ENCODE data around the gene SERPINB12. TPM values are rescaled to one million over a fixed set of nuclear protein-coding genes. Genes with fewer than 3 reads are reported as not detected.

Gene SERPINB12
- total RNA-seq, 1 donor from 2014 or later, result not detected

DNA sequence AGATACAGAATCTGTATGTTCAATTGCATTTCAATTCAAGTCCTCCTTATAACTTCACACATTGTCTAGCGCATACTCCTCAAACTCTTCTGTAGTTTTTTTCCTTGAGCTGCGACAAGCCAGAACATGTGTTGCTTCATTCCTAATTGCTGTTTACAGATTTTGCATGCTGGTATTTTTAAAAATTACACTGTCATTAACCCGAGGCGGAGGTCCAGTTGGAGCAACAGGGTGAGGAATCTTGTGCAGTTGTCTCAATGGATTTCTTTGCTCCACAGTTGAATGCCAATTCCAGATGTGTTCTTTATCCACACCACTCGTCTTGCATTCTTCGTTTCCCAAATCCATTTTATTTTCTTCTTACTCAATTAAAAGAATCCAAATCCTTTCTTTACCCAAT is 28.6 kb downstream of the SERPINB12 start:
- no peak for DNase-seq (ENCODE audit: low spot score)
- Mint-ChIP-seq H3K4me1 (ENCODE audit: low read depth) (no peaks in the 10 kb centered on the region), H3K4me3 (ENCODE audit: unreplicated experiment) (no peak overlapping the region), H3K27me3 (ENCODE audit: low read depth) (peaks cover 42% of the 10 kb centered on the region), H3K36me3 (ENCODE audit: low read depth) (no peaks in the 10 kb centered on the region), H3K9me3 (ENCODE audit: low read depth) (no peaks in the 10 kb centered on the region), H3K27ac (ENCODE audit: unreplicated experiment) (no peak overlapping the region)
- TF ChIP-seq, protein P1, sequence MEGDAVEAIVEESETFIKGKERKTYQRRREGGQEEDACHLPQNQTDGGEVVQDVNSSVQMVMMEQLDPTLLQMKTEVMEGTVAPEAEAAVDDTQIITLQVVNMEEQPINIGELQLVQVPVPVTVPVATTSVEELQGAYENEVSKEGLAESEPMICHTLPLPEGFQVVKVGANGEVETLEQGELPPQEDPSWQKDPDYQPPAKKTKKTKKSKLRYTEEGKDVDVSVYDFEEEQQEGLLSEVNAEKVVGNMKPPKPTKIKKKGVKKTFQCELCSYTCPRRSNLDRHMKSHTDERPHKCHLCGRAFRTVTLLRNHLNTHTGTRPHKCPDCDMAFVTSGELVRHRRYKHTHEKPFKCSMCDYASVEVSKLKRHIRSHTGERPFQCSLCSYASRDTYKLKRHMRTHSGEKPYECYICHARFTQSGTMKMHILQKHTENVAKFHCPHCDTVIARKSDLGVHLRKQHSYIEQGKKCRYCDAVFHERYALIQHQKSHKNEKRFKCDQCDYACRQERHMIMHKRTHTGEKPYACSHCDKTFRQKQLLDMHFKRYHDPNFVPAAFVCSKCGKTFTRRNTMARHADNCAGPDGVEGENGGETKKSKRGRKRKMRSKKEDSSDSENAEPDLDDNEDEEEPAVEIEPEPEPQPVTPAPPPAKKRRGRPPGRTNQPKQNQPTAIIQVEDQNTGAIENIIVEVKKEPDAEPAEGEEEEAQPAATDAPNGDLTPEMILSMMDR (IDR thresholded peaks at IDR 0.05), result no peak

DNA sequence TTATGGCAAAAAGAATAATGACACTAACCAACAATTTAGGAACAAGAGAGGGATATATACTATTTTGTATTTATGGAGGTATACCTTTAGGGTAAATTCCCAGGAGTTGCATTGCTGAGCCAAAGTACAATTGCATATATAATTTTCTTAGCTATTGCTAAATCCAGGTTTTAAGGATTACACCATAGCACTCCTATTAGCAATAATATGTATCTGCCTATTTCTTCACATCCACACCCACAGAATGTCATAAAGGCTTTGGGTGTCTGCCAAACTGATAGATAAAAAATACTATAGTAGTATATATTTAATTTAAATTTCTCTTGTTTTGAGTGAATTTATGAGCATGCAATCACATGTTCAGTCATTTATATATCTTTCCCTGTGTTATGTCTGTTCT is 33.5 kb downstream of the SERPINB12 start:
- H3K9me3 Mint-ChIP-seq (ENCODE audit: low read depth), result no peaks in the 10 kb centered on the region
- TF ChIP-seq, protein P1 (IDR thresholded peaks at IDR 0.05), result no peak
- no peak for DNase-seq (ENCODE audit: low spot score)
- no peak overlapping the region for H3K27ac Mint-ChIP-seq (ENCODE audit: unreplicated experiment)
- no peaks in the 10 kb centered on the region for H3K36me3 Mint-ChIP-seq (ENCODE audit: low read depth)
- peaks cover 2% of the 10 kb centered on the region for H3K4me1 Mint-ChIP-seq (ENCODE audit: low read depth)
- no peak overlapping the region for H3K4me3 Mint-ChIP-seq (ENCODE audit: unreplicated experiment)
- peaks cover 27% of the 10 kb centered on the region for H3K27me3 Mint-ChIP-seq (ENCODE audit: low read depth)

DNA sequence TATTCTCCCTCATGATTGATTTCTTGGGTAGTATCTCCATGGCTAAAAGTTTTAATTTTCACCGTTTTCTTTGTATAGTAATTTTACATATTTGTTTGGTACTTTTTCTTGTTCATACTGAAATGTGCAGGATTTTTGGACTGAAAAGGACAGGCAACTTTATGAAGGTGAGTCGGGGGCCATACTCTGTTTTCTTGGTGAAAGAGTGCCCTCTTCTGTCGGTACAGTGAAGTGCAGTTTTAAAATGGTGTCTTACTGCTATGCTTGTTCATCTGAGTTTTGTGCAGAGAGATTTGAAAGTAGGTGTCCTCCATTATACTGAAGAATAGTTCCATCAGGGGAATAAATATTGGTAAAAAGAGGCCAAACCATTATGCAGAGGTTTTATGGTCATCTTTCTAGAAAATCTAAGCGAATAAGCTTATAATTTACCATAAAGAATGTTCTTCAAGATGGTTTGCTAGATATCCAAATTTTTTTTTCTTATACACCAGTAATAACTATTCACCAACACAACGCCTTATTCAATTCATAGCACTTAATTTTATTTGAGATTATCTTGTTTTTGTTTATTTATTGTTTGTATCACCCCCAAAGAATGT is 36.3 kb downstream of the SERPINB12 start:
- peaks cover 2% of the 10 kb centered on the region for H3K4me1 Mint-ChIP-seq (ENCODE audit: low read depth)
- H3K27me3 Mint-ChIP-seq (ENCODE audit: low read depth), result peaks cover 31% of the 10 kb centered on the region
- H3K27ac Mint-ChIP-seq (ENCODE audit: unreplicated experiment), result no peak overlapping the region
- no peak for DNase-seq (ENCODE audit: low spot score)
- no peaks in the 10 kb centered on the region for H3K9me3 Mint-ChIP-seq (ENCODE audit: low read depth)
- no peak overlapping the region for H3K4me3 Mint-ChIP-seq (ENCODE audit: unreplicated experiment)
- TF ChIP-seq, protein P1 (IDR thresholded peaks at IDR 0.05), result peak; percentile 94
- no peaks in the 10 kb centered on the region for H3K36me3 Mint-ChIP-seq (ENCODE audit: low read depth)

DNA sequence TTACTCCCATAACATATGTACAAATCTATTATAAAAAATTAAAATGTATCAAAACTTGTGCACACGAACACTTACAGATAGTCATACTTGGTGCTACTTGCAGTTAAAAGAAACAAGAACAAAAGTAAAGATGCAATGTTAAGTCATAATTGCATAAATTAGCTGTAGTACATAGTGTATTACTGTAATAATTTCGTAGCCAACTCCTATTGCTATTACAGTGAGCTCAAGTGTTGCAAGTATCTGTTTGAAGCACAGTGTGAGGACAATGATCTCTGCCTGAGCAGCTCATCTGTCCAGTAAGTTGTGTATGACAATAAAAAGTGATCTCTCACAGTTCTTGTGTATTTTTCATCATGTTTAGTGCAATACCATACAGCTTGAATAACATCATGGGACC is 37.4 kb downstream of the SERPINB12 start:
- TF ChIP-seq, protein P1 (IDR thresholded peaks at IDR 0.05), result no peak
- Mint-ChIP-seq H3K9me3 (ENCODE audit: low read depth) (no peaks in the 10 kb centered on the region), H3K27ac (ENCODE audit: unreplicated experiment) (no peak overlapping the region), H3K36me3 (ENCODE audit: low read depth) (no peaks in the 10 kb centered on the region), H3K4me1 (ENCODE audit: low read depth) (peaks cover 2% of the 10 kb centered on the region), H3K4me3 (ENCODE audit: unreplicated experiment) (no peak overlapping the region), H3K27me3 (ENCODE audit: low read depth) (peaks cover 31% of the 10 kb centered on the region)
- DNase-seq (ENCODE audit: low spot score), result no peak

DNA sequence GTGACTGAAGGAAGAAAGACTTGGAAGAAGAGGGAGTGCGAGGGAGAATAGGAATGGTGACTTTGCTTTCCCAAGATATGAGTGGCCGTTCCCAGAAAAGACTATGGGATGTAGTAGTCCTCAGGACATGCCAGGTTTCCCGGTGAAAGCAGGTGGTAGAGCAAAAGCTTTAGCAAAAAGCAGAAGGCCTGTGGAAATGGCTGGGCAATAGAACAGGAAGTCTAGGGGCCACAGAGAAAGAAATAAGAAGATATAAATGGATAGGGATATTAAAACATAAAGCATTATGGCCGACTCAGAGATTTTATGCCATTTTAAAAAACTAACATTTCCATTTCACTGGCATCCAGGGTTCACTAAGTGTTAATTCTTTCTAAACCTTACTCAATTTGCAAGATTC is 43.8 kb downstream of the SERPINB12 start:
- H3K27ac Mint-ChIP-seq (ENCODE audit: unreplicated experiment), result no peak overlapping the region
- H3K36me3 Mint-ChIP-seq (ENCODE audit: low read depth), result peaks cover 2% of the 10 kb centered on the region
- H3K4me3 Mint-ChIP-seq (ENCODE audit: unreplicated experiment), result no peak overlapping the region

More for the DNA sequence above, 43.8 kb downstream of the SERPINB12 start:
- Mint-ChIP-seq H3K4me1 (ENCODE audit: low read depth) (no peaks in the 10 kb centered on the region), H3K27me3 (ENCODE audit: low read depth) (peaks cover 31% of the 10 kb centered on the region), H3K9me3 (ENCODE audit: low read depth) (no peaks in the 10 kb centered on the region)
- TF ChIP-seq, protein P1 (IDR thresholded peaks at IDR 0.05), result no peak
- DNase-seq (ENCODE audit: low spot score), result no peak
